Spinal cord (tissue), 10 donors: ENCODE results near the gene UFL1. TPM values are rescaled to one million over a fixed set of nuclear protein-coding genes. Genes with fewer than 3 reads are reported as not detected.
"Not testable (repeated sequence)": the region's sequence is repeated elsewhere in the genome, so short reads cannot be mapped to it uniquely, and the experiment has no call there.

Experiments used
- DNase-seq, 6 donors: peaks; one replicate each; pipeline versions ENCODE4 v3.0.0 to v3.0.0-alpha.2; 2013 to 2015; ENCODE audit warnings: low spot score in 6 of 6, low read depth in 4 of 6
- H3K27ac ChIP-seq: one replicate; pipeline ENCODE4 v1.5.1; 2013; ENCODE audit warnings: low read depth, low read length, control low read depth
- H3K27me3 ChIP-seq: one replicate; pipeline ENCODE4 v1.6.1; 2013; ENCODE audit warnings: low read length; ENCODE audit not compliant: control insufficient read depth, insufficient read depth
- H3K36me3 ChIP-seq: one replicate; pipeline ENCODE4 v1.6.1; 2013; ENCODE audit warnings: low read length; ENCODE audit not compliant: control insufficient read depth, insufficient read depth
- H3K4me1 ChIP-seq: one replicate; pipeline ENCODE4 v1.6.1; 2013; ENCODE audit warnings: low read length; ENCODE audit not compliant: control insufficient read depth, insufficient read depth
- H3K4me3 ChIP-seq: one replicate; pipeline ENCODE4 v1.5.1; 2013; ENCODE audit warnings: low read depth, low read length, control low read depth
- H3K9me3 ChIP-seq: one replicate; pipeline ENCODE4 v1.6.1; 2013; ENCODE audit warnings: low read length; ENCODE audit not compliant: control insufficient read depth, insufficient read depth
- WGBS: methylation state at CpG from one replicate; pipeline ENCODE4 v1.1.5; 2013; ENCODE audit warnings: missing lambda C conversion rate; ENCODE audit not compliant: insufficient coverage; 5-methylcytosine and 5-hydroxymethylcytosine counted together
- polyA plus RNA-seq, 2 donors: library from polyadenylated mRNA; unstranded; fragments of 120-200 nt; gene quantifications; one replicate each; pipeline ENCODE4 v1.2.1, GENCODE V29; 2013; ENCODE audit not compliant: insufficient read length in 2 of 2
- total RNA-seq, 2 donors: library from RNA; depleted of rRNA in 1 of 2; stranded (reverse); fragments of 120-200 nt in 1 of 2; fragments of >200 nt in 1 of 2; gene quantifications; one replicate each; pipeline versions ENCODE4 v1.2.3 to v1.2.4, GENCODE V29; 2013 to 2014
- donor health status: healthy.

Gene UFL1
- total and polyA plus RNA-seq, 4 donors: 20.0 to 40.6 (median 27.9) TPM

DNA sequence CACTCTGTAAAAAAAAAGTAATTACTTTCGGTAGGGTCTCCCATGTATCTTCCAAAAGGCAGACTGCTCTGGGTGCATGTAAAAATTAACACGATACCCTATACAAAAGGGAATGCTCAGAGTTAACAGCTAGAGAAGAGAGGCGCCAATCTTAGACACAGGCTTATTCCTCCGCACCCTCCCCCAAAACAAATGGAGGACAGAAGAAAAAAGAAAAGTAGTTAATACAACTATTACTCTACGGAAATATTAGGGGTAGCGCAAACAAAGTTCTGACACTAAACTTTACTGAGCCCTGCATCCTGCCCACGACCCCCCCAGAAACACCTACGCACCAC, 331 bp upstream of the UFL1 start:
- no peaks in the 10 kb centered on the region for H3K36me3 ChIP-seq
- peak overlapping the region; percentile 98 for H3K27ac ChIP-seq
- no peaks in the 10 kb centered on the region for H3K27me3 ChIP-seq
- H3K9me3 ChIP-seq: no peaks in the 10 kb centered on the region
- DNase-seq: peak in 1 of 6 donors; percentile 59
- H3K4me1 ChIP-seq: no peaks in the 10 kb centered on the region
- H3K4me3 ChIP-seq: peak overlapping the region; percentile 94
- 0% methylated on average over 2 of the region's 8 CpGs for WGBS

GRCh38 chr6:96522465-96523009, 931 bp downstream of the UFL1 start:
- DNase-seq: peak in 3 of 6 donors; percentile 35 to 59 (median 48)
- peak overlapping the region; percentile 98 for H3K27ac ChIP-seq
- H3K4me3 ChIP-seq: peak overlapping the region; percentile 94
- H3K9me3 ChIP-seq: no peaks in the 10 kb centered on the region
- no peaks in the 10 kb centered on the region for H3K27me3 ChIP-seq
- 0% methylated on average over 1 of the region's 5 CpGs for WGBS
- no peaks in the 10 kb centered on the region for H3K4me1 ChIP-seq
- no peaks in the 10 kb centered on the region for H3K36me3 ChIP-seq

DNA sequence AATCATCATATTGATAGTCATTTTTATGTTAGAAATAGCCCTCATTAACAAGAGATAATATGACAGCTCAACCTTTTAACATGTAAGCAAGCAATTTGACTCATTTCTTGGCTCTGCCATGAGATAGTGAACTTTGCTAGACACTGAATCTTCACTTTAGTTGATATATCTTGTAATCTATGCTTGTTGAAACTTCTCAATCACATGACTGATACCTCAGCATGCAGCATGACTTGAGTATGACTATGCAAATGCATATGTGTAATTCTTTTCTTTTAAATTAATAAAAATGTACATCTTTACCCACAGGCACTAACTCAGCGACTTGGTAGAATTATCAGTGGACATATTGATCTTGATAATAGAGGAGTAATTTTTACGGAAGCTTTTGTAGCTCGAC, 6.6 kb downstream of the UFL1 start:
- Histone ChIP-seq H3K27ac (no peak overlapping the region), H3K9me3 (no peaks in the 10 kb centered on the region), H3K4me3 (no peak overlapping the region), H3K27me3 (no peaks in the 10 kb centered on the region), H3K4me1 (no peaks in the 10 kb centered on the region), H3K36me3 (peaks cover 4% of the 10 kb centered on the region)
- no CpG with 5 or more reads among the region's 3 CpGs for WGBS
- DNase-seq: no peak

DNA sequence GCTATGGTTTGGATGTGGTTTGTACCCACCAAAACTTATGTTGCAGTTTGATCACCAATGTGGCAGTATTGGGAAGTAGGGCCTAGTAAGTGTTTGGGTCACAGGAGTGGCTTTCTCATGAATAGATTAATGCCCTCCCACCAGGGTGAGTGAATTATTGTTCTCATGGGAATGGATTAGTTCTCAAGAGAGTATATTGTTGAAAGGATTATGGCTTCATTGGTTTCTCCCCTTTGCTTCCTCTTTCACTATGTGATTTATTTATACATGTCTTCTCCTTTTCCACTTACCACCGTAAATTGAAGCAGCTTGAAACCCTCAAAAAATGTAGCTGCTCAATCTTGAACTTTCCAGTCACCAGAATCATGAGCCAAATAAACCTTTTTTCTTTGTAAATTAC, 10.8 kb downstream of the UFL1 start:
- Histone ChIP-seq H3K27ac (no peak overlapping the region), H3K4me1 (no peaks in the 10 kb centered on the region), H3K27me3 (no peaks in the 10 kb centered on the region), H3K36me3 (peaks cover 4% of the 10 kb centered on the region), H3K4me3 (no peak overlapping the region), H3K9me3 (no peaks in the 10 kb centered on the region)
- no CpG with 5 or more reads among the region's 1 CpG for WGBS
- no peak for DNase-seq

- no peaks in the 10 kb centered on the region for H3K4me1 ChIP-seq
- DNase-seq: no peak
- no peaks in the 10 kb centered on the region for H3K27me3 ChIP-seq
- WGBS: 67% methylated on average over 1 of the region's 5 CpGs
- H3K27ac ChIP-seq: no peak overlapping the region
- peaks cover 2% of the 10 kb centered on the region for H3K36me3 ChIP-seq
- no peak overlapping the region for H3K4me3 ChIP-seq
- no peaks in the 10 kb centered on the region for H3K9me3 ChIP-seq
Observed at GRCh38 chr6:96537726-96538125, 16.1 kb downstream of the UFL1 start.

- Histone ChIP-seq H3K4me3 (no peak overlapping the region), H3K4me1 (no peaks in the 10 kb centered on the region), H3K27ac (no peak overlapping the region), H3K9me3 (no peaks in the 10 kb centered on the region), H3K36me3 (peaks cover 2% of the 10 kb centered on the region), H3K27me3 (no peaks in the 10 kb centered on the region)
- DNase-seq: peak in 2 of 6 donors; percentile 23 to 27
Observed at GRCh38 chr6:96542702-96543101, 21.1 kb downstream of the UFL1 start.

DNA sequence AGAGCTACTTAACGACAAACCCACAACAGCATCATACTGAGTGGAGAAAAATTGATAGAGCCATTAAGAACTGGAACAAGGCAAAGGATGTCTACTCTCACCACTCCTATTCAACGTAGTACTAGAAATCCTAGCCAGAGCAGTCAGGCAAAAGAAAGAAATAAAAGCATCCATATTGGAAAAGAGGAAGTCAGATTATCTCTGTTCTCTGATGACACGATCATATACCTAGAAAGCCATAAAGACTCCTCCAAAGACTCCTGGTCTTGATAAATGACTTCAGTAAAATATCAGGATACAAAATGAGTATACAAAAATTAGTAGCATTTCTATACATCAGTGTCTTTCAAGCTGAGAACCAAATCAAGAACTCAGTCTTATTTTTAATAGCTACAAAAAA, 24.3 kb downstream of the UFL1 start:
- Histone ChIP-seq H3K27ac (no peak overlapping the region), H3K36me3 (peaks cover 9% of the 10 kb centered on the region), H3K9me3 (no peaks in the 10 kb centered on the region), H3K27me3 (no peaks in the 10 kb centered on the region), H3K4me1 (no peaks in the 10 kb centered on the region), H3K4me3 (no peak overlapping the region)
- no CpG with 5 or more reads among the region's 3 CpGs for WGBS
- no peak for DNase-seq

DNA sequence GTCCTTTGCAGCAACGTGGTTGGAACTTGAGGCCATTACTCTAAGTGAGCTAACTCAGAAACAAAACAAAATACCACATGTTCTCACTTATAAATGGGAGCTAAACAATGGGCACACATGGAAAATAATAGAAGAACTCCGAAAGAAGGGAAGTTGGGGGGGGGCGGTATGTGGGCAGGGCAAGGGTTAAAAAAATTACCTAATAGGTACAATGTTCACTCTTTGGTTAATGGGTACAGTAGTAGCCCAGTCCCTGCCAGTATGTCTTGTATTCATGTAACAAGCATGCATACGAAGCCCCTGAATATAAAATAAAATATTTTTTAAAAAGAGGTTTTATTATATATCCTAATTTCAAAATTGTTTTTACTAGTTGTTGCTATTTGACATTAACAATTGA, 26.0 kb downstream of the UFL1 start:
- H3K4me3 ChIP-seq: no peak overlapping the region
- H3K9me3 ChIP-seq: no peaks in the 10 kb centered on the region
- no peak for DNase-seq
- H3K36me3 ChIP-seq: peaks cover 10% of the 10 kb centered on the region
- no CpG with 5 or more reads among the region's 4 CpGs for WGBS
- H3K4me1 ChIP-seq: no peaks in the 10 kb centered on the region
- no peak overlapping the region for H3K27ac ChIP-seq
- H3K27me3 ChIP-seq: no peaks in the 10 kb centered on the region

- H3K36me3 ChIP-seq: peaks cover 10% of the 10 kb centered on the region
- H3K27me3 ChIP-seq: no peaks in the 10 kb centered on the region
- no peaks in the 10 kb centered on the region for H3K9me3 ChIP-seq
- H3K27ac ChIP-seq: no peak overlapping the region
- DNase-seq: no peak
- no peaks in the 10 kb centered on the region for H3K4me1 ChIP-seq
- no peak overlapping the region for H3K4me3 ChIP-seq
- WGBS: no CpG with 5 or more reads among the region's 4 CpGs
Observed at GRCh38 chr6:96554558-96554957, 33.0 kb downstream of the UFL1 start.

DNA sequence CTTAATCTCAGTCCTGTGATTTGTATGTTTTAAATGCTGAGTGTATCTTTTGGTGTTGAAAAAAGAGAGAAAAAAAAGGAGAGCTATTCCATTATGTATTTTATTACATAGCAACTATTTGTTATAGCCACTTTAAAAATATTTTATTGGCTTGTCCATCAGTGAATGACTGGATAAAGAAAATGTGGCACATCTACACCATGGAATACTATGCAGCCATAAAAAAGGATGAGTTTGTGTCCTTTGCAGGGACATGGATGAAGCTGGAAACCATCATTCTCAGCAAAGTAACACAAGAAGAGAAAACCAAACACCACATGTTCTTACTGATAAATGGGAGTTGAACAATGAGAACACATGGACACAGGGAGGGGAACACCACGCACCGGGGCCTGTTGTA, 38.1 kb downstream of the UFL1 start:
- H3K4me3 ChIP-seq, H3K27ac ChIP-seq, H3K36me3 ChIP-seq, H3K4me1 ChIP-seq, H3K27me3 ChIP-seq, H3K9me3 ChIP-seq, DNase-seq: not testable (repeated sequence)
- WGBS: no CpG with 5 or more reads among the region's 2 CpGs
